K562 (cell line): ENCODE data around the gene C19orf67. TPM values are rescaled to one million over a fixed set of nuclear protein-coding genes. Genes with fewer than 3 reads are reported as not detected.

ENCODE experiments used
- L3MBTL2 ChIP-seq: fragments of 450-650 bp; IDR thresholded peaks from 2 replicates; pipeline ENCODE4 v1.6.1; 2016; ENCODE audit warnings: mild to moderate bottlenecking, moderate library complexity
- NFXL1 ChIP-seq: fragments of 450-650 bp; formaldehyde crosslinking; IDR thresholded peaks from 2 replicates; pipeline ENCODE4 v1.4.0; 2021; ENCODE audit warnings: mild to moderate bottlenecking
- SMARCE1 ChIP-seq: fragments of 450-650 bp; IDR thresholded peaks from 2 replicates; pipeline ENCODE4 v1.7.1; 2016; ENCODE audit warnings: mild to moderate bottlenecking
- ZNF785 ChIP-seq: fragments of 250-450 bp; sonication (Bioruptor Pico); IDR thresholded peaks from 2 replicates; pipeline ENCODE4 v1.4.0; 2020; ENCODE audit warnings: mild to moderate bottlenecking
- polyA plus RNA-seq, 8 experiments: library from polyadenylated mRNA; depleted of rRNA in 4 of 8; stranded (reverse) in 5 of 8; unstranded in 3 of 8; fragments of >200 nt; fragmentation: Nextera tagmentation in 2 of 8; fragmentation: Illumina TruSeq in 1 of 8; extraction: Ambion mirVana in 2 of 8; extraction: Trizol in 1 of 8; gene quantifications; 2 replicates each; pipeline versions ENCODE4 v1.2.1 to v1.2.3, GENCODE V29; 2011 to 2014; ENCODE audit warnings: inconsistent platforms in 1 of 8, missing spikeins in 1 of 8
- total RNA-seq, 7 experiments: library from RNA; depleted of rRNA in 6 of 7; stranded (reverse); fragments of >200 nt in 6 of 7; fragmentation: Illumina TruSeq in 2 of 7; extraction: Trizol in 2 of 7; gene quantifications; 2 replicates each; pipeline versions ENCODE4 v1.2.1 to v1.2.3, GENCODE V29; 2011 to 2021; ENCODE audit warnings: low replicate concordance in 1 of 7
- TF ChIP-seq, protein P1 (sequence below), 2 experiments: fragments of 450-650 bp in 1 of 2; sonication (generic) in 1 of 2; formaldehyde crosslinking in 1 of 2; IDR thresholded peaks; 2 replicates each; pipeline versions ENCODE4 v1.7.1 to v1.9.0; 2016 to 2022; ENCODE audit warnings: inconsistent platforms in 1 of 2, mild to moderate bottlenecking in 1 of 2, missing genetic modification reagents in 1 of 2

The C19orf67 gene
- total and polyA plus RNA-seq, 9 of the 15 experiments (the other 6 are each of a cell fraction or from before 2014, with no cell fraction given), result 0.29 to 1.8 (median 0.51) TPM; not detected in 3

DNA sequence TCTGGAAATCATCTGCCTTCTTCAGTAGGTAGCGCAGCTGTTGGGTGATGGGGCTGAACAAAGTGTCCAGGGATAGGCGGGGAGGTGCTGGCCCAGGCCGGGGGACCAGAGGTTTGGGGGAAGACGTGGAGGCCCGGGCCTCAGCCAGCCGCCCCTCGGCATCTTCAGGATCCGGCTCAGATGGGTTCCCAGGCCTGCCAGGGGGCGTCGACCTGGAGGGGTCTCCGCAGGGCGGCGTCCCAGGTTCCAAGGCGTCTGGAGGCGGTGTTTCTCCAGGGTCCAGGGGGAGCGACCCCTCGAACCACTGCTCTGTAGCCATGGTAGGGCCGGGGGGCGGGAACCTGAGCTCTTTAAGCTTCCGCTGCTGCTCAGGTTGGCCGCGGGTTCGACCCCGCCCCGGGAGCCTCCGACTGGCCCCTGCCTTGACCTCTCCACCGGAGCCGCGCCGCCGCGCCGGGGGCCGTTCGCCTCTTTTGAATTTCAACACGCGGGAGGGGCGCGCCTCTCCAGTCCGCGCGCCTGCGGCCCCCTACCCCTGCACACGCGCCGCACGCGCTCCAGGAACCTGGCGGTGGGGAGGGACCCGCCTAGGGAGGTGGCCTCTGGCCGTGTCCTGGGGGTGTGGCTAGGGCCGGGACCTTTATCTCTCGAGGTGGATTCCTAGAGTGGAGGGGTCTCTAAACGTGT lies at the start of gene C19orf67 (continued):
- TF ChIP-seq, protein P1, sequence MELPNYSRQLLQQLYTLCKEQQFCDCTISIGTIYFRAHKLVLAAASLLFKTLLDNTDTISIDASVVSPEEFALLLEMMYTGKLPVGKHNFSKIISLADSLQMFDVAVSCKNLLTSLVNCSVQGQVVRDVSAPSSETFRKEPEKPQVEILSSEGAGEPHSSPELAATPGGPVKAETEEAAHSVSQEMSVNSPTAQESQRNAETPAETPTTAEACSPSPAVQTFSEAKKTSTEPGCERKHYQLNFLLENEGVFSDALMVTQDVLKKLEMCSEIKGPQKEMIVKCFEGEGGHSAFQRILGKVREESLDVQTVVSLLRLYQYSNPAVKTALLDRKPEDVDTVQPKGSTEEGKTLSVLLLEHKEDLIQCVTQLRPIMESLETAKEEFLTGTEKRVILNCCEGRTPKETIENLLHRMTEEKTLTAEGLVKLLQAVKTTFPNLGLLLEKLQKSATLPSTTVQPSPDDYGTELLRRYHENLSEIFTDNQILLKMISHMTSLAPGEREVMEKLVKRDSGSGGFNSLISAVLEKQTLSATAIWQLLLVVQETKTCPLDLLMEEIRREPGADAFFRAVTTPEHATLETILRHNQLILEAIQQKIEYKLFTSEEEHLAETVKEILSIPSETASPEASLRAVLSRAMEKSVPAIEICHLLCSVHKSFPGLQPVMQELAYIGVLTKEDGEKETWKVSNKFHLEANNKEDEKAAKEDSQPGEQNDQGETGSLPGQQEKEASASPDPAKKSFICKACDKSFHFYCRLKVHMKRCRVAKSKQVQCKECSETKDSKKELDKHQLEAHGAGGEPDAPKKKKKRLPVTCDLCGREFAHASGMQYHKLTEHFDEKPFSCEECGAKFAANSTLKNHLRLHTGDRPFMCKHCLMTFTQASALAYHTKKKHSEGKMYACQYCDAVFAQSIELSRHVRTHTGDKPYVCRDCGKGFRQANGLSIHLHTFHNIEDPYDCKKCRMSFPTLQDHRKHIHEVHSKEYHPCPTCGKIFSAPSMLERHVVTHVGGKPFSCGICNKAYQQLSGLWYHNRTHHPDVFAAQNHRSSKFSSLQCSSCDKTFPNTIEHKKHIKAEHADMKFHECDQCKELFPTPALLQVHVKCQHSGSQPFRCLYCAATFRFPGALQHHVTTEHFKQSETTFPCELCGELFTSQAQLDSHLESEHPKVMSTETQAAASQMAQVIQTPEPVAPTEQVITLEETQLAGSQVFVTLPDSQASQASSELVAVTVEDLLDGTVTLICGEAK (IDR thresholded peaks at IDR 0.05), result no peak
- TF ChIP-seq, protein P1 (CRISPR knock-in tag; IDR thresholded peaks at IDR 0.05), result no peak
- no peak for TF ChIP-seq ZNF785 (CRISPR knock-in tag)
- TF ChIP-seq SMARCE1, result no peak
- peak; percentile 74; the same call in 1 of the 2 replicates for TF ChIP-seq L3MBTL2
- TF ChIP-seq NFXL1 (CRISPR knock-in tag), result no peak
